HAP-1 (cell line): ENCODE results near the gene PPP1R12C.

Experiments used
- DNase-seq, 2 experiments: peaks; one replicate each; pipeline ENCODE4 v3.0.0-alpha.2; 2016 to 2020; ENCODE audit warnings: low spot score in 2 of 2
- H3K27me3 ChIP-seq: fragments of 250-450 bp; sonication (Bioruptor Pico); 2 replicates; pipeline ENCODE4 v1.5.1; 2020; ENCODE audit warnings: low read depth, mild to moderate bottlenecking, moderate library complexity
- H3K36me3 ChIP-seq: fragments of 250-450 bp; sonication (Bioruptor Pico); replicated peaks from 2 replicates; pipeline ENCODE4 v1.5.1; 2020; ENCODE audit warnings: mild to moderate bottlenecking
- H3K4me1 ChIP-seq: fragments of 250-450 bp; sonication (Bioruptor Pico); 2 replicates; pipeline ENCODE4 v1.5.1; 2020; ENCODE audit warnings: mild to moderate bottlenecking
- H3K4me3 ChIP-seq: fragments of 250-450 bp; sonication (Bioruptor Pico); 2 replicates; pipeline ENCODE4 v1.5.1; 2020; ENCODE audit warnings: mild to moderate bottlenecking, moderate library complexity
- H3K9me3 ChIP-seq: fragments of 250-450 bp; sonication (Bioruptor Pico); 2 replicates; pipeline ENCODE4 v1.5.1; 2020; ENCODE audit warnings: mild to moderate bottlenecking, moderate library complexity
- in situ Hi-C: fragments of 300-500 bp; cut with MboI; formaldehyde crosslinking; loops from 3 replicates; pipeline ENCODE4 v1.14.3; 2020; ENCODE audit warnings: low sequenced_read_pairs, inconsistent platforms, mixed read lengths

PPP1R12C gene

GRCh38 chr19:55133639-55134444 lies 16.4 kb upstream of the PPP1R12C start:
- no peak overlapping the region for H3K4me3 ChIP-seq
- H3K36me3 ChIP-seq = no peaks in the 10 kb centered on the region
- no peaks in the 10 kb centered on the region for H3K9me3 ChIP-seq
- H3K27me3 ChIP-seq = no peaks in the 10 kb centered on the region
- in situ Hi-C loops = no loop called here
- H3K4me1 ChIP-seq = no peaks in the 10 kb centered on the region
- DNase-seq = no peak

GRCh38 chr19:55132453-55133129 lies 15.2 kb upstream of the PPP1R12C start:
- Histone ChIP-seq H3K4me3 (no peak overlapping the region), H3K27me3 (no peaks in the 10 kb centered on the region), H3K9me3 (no peaks in the 10 kb centered on the region), H3K36me3 (no peaks in the 10 kb centered on the region), H3K4me1 (no peaks in the 10 kb centered on the region)
- no peak for DNase-seq
- in situ Hi-C loops = no loop called here

DNA sequence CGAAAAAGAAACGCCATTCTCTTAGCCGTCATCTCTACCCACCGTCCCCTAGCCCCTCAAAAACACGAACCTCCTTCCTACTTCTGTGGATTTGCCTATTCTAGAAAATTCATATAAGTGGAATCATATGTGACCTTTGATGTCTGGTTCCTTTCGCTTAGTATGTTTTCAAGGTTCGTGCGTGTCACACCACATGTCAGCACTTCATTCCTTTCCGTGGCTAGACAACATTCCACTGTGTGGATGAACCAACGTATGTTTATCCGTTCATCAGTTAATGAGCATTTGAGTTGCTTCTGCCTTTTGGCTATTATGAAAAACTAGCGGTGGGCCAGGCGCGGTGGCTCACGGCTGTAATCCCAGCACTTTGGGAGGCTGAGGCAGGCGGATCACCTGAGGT lies 14.0 kb upstream of the PPP1R12C start:
- Histone ChIP-seq H3K9me3 (no peaks in the 10 kb centered on the region), H3K36me3 (no peaks in the 10 kb centered on the region), H3K4me3 (no peak overlapping the region), H3K27me3 (no peaks in the 10 kb centered on the region), H3K4me1 (no peaks in the 10 kb centered on the region)
- in situ Hi-C loops = no loop called here
- no peak for DNase-seq

DNA sequence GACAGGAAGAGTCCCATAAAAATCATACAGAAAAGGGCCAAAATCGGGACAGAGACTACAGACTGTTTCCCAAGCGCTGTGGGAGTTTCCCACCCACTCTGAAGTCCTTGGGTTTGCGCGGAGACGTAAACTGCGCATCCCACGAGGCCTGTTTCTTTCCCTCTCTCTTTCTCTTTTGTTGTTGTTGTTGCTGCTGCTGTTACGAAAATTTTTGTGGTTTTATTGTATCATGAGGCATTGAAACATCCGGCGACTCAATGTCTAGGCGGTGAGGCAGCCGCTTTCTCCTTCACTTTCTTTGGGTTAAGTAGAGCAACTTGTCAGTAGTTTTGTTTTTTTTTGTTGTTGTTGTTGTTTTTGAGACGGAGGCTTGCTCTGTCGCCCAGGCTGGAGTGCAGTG lies 1.6 kb upstream of the PPP1R12C start:
- H3K36me3 ChIP-seq = no peaks in the 10 kb centered on the region
- H3K4me1 ChIP-seq = peaks cover 6% of the 10 kb centered on the region
- in situ Hi-C loops = no loop called here
- H3K27me3 ChIP-seq = peaks cover 7% of the 10 kb centered on the region; the same call in 1 of the 2 replicates
- no peak for DNase-seq
- no peaks in the 10 kb centered on the region for H3K9me3 ChIP-seq
- H3K4me3 ChIP-seq = no peak overlapping the region

DNA sequence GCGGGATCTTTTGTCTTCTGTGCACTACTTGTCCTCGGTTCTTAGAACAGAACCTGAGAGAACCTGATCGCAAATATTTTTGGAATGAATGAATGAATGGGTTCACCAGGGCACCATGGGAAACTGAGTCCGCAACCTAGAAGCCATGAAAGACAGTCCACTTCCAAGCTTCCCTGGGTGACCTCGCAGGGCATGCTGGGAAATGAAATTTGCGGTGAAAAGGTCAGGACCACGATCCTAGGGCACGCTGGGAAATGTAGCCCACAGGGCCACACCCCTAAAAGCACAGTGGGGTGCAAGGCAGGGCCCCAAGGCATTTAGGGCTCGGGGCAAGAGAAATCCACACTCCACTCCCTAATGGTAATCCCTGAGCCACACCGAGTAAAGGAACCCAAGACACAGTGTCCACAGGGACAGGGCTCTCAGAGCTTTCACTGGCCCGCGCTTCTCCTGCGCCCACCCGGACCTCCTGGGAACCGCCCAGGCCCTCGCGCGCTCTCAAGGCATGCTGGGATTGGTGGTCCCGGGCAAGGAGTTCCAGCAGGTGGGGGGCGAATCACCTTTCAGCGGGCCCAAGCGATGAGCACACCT lies 1.1 kb upstream of the PPP1R12C start:
- DNase-seq = no peak
- Histone ChIP-seq H3K36me3 (no peaks in the 10 kb centered on the region), H3K4me1 (peaks cover 6% of the 10 kb centered on the region), H3K9me3 (no peaks in the 10 kb centered on the region), H3K27me3 (peaks cover 2% of the 10 kb centered on the region; the same call in 1 of the 2 replicates), H3K4me3 (peak overlapping the region; percentile 43)
- in situ Hi-C loops = no loop called here

DNA sequence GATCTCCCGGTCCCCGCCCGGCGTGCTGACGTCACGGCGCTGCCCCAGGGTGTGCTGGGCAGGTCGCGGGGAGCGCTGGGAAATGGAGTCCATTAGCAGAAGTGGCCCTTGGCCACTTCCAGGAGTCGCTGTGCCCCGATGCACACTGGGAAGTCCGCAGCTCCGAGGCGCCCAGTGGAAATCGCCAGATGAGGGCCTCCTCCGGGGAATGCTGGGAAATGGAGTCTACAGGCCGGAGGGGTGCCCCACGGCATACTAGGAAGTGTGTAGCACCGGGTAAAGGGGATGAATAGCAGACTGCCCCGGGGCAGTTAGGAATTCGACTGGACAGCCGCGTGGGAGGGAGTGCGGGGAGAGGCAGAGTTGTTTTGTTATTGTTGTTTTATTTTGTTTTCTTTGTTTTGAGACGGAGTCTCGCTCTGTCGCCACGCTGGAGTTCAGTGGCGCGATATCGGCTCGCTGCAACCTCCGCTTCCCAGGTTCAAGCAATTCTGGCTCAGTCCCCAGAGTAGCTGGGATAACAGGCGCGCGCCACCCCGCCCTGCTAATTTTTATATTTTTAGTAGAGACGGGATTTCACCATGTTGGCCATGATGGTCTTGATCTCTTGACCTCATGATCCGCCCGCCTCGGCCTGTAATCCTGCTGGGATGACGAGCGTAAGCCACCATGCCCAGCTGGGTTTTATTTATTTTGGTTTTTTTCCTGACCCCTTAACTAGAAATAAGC lies 390 bp upstream of the PPP1R12C start:
- H3K9me3 ChIP-seq = no peaks in the 10 kb centered on the region
- in situ Hi-C loops = no loop called here
- peaks cover 6% of the 10 kb centered on the region for H3K4me1 ChIP-seq
- peak overlapping the region; percentile 43 for H3K4me3 ChIP-seq
- no peaks in the 10 kb centered on the region for H3K36me3 ChIP-seq
- peak; percentile 95 to 98 for DNase-seq
- H3K27me3 ChIP-seq = no peaks in the 10 kb centered on the region

- DNase-seq = peak; percentile 48 to 69
- peak overlapping the region; percentile 69 for H3K4me3 ChIP-seq
- no peaks in the 10 kb centered on the region for H3K27me3 ChIP-seq
- no peaks in the 10 kb centered on the region for H3K36me3 ChIP-seq
- peaks cover 6% of the 10 kb centered on the region for H3K4me1 ChIP-seq
- no peaks in the 10 kb centered on the region for H3K9me3 ChIP-seq
- in situ Hi-C loops = no loop called here
These were observed 1.1 kb downstream of the PPP1R12C start for GRCh38 chr19:55116232-55116858.

DNA sequence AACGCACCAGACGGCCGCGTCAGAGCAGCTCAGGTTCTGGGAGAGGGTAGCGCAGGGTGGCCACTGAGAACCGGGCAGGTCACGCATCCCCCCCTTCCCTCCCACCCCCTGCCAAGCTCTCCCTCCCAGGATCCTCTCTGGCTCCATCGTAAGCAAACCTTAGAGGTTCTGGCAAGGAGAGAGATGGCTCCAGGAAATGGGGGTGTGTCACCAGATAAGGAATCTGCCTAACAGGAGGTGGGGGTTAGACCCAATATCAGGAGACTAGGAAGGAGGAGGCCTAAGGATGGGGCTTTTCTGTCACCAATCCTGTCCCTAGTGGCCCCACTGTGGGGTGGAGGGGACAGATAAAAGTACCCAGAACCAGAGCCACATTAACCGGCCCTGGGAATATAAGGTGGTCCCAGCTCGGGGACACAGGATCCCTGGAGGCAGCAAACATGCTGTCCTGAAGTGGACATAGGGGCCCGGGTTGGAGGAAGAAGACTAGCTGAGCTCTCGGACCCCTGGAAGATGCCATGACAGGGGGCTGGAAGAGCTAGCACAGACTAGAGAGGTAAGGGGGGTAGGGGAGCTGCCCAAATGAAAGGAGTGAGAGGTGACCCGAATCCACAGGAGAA lies 1.9 kb downstream of the PPP1R12C start:
- in situ Hi-C loops = no loop called here
- no peak for DNase-seq

GRCh38 chr19:55114566-55115145 lies 2.8 kb downstream of the PPP1R12C start:
- no peak overlapping the region for H3K4me3 ChIP-seq
- H3K27me3 ChIP-seq = no peaks in the 10 kb centered on the region
- no peaks in the 10 kb centered on the region for H3K36me3 ChIP-seq

More for the DNA sequence above, 1.9 kb downstream of the PPP1R12C start:
- peak overlapping the region; percentile 69 for H3K4me3 ChIP-seq
- H3K27me3 ChIP-seq = no peaks in the 10 kb centered on the region
- H3K9me3 ChIP-seq = no peaks in the 10 kb centered on the region
- no peaks in the 10 kb centered on the region for H3K36me3 ChIP-seq
- H3K4me1 ChIP-seq = peaks cover 6% of the 10 kb centered on the region

GRCh38 chr19:55113570-55114039 lies 3.8 kb downstream of the PPP1R12C start:
- no peaks in the 10 kb centered on the region for H3K36me3 ChIP-seq
- H3K4me1 ChIP-seq = peaks cover 6% of the 10 kb centered on the region
- DNase-seq = peak in 1 of 2 experiments; percentile 62
- H3K4me3 ChIP-seq = no peak overlapping the region
- no peaks in the 10 kb centered on the region for H3K9me3 ChIP-seq
- in situ Hi-C loops = no loop called here
- H3K27me3 ChIP-seq = no peaks in the 10 kb centered on the region

More at GRCh38 chr19:55114566-55115145, 2.8 kb downstream of the PPP1R12C start:
- Histone ChIP-seq H3K4me1 (peaks cover 6% of the 10 kb centered on the region), H3K9me3 (no peaks in the 10 kb centered on the region)
- no peak for DNase-seq
- in situ Hi-C loops = no loop called here

GRCh38 chr19:55112777-55113569 lies 4.5 kb downstream of the PPP1R12C start:
- Histone ChIP-seq H3K27me3 (no peaks in the 10 kb centered on the region), H3K4me3 (no peak overlapping the region), H3K9me3 (no peaks in the 10 kb centered on the region), H3K36me3 (no peaks in the 10 kb centered on the region), H3K4me1 (peaks cover 6% of the 10 kb centered on the region)
- no peak for DNase-seq
- in situ Hi-C loops = no loop called here

- DNase-seq = no peak
- Histone ChIP-seq H3K4me3 (no peak overlapping the region), H3K27me3 (no peaks in the 10 kb centered on the region), H3K36me3 (no peaks in the 10 kb centered on the region), H3K4me1 (peaks cover 6% of the 10 kb centered on the region), H3K9me3 (no peaks in the 10 kb centered on the region)
- in situ Hi-C loops = no loop called here
These were observed 5.1 kb downstream of the PPP1R12C start for GRCh38 chr19:55112246-55112776.
